K562 (cell line): ENCODE data around the gene PARD3. TPM values are rescaled to one million over a fixed set of nuclear protein-coding genes. Genes with fewer than 3 reads are reported as not detected.

Source experiments
- ATAC-seq: fragments of 200-7000 bp; cut with Tn5 transposase; 3 replicates; pipeline ENCODE4 v1.9.1; 2020; ENCODE audit warnings: moderate library complexity
- BruUV-seq: library from RNA; stranded (reverse); fragments of 400-500 nt; replicated peaks from 2 replicates; lab custom pipeline; 2021; lab: Mats Ljungman, UMichigan
- CTCF ChIA-PET: fragments of 300-600 bp; formaldehyde crosslinking; extraction: SDS; loops from one replicate; lab custom pipeline; 2021; ENCODE audit warnings: low intra/inter-chr PET ratio; lab: Yijun Ruan, JAX
- POLR2A ChIA-PET: fragments of 300-600, 350-650 bp; sonication (Branson Sonifier 250); formaldehyde crosslinking; extraction: SDS; loops from one replicate; lab custom pipeline; 2021; ENCODE audit warnings: antibody characterized with exemption, inconsistent platforms; lab: Yijun Ruan, JAX
- DNase-seq, 4 experiments: peaks; one replicate each; pipeline versions ENCODE4 v3.0.0 to v3.0.0-alpha.2; 2011 to 2018; ENCODE audit warnings: low spot score in 3 of 4, mixed read lengths in 3 of 4; ENCODE audit errors: extremely low read depth in 1 of 4
- FAIRE-seq: peaks from 2 replicates; lab custom pipeline; 2011; peaks lifted over from hg19 to GRCh38; lab: Jason Lieb, UNC
- H2AFZ ChIP-seq: 2 replicates; pipeline ENCODE4 v1.6.0; 2011; ENCODE audit warnings: low read depth, low read length, control low read depth, inconsistent platforms
- H3K27ac ChIP-seq: fragments of 200-600 bp; 3 replicates; pipeline ENCODE4 v1.8.0; 2011; ENCODE audit warnings: low read depth, mild to moderate bottlenecking, control low read depth, inconsistent platforms, low read length, moderate library complexity, mixed read lengths; ENCODE audit errors: extremely low read depth
- H3K27me3 ChIP-seq, 2 experiments: fragments of 300-600 bp in 1 of 2; 2 replicates in 1 of 2; 3 replicates in 1 of 2; pipeline versions ENCODE4 v1.6.0 to v1.8.0; 2011; ENCODE audit warnings: inconsistent platforms in 2 of 2, low read length in 2 of 2, mild to moderate bottlenecking in 1 of 2, mixed read lengths in 1 of 2, moderate library complexity in 1 of 2; ENCODE audit not compliant: control insufficient read depth in 2 of 2, insufficient read depth in 2 of 2
- H3K36me3 ChIP-seq: fragments of 300-600 bp; 3 replicates; pipeline ENCODE4 v1.8.0; 2011; ENCODE audit warnings: mild to moderate bottlenecking, low read length, inconsistent platforms; ENCODE audit not compliant: control insufficient read depth, insufficient read depth
- H3K4me1 ChIP-seq, 2 experiments: fragments of 200-600 bp in 1 of 2; replicated peaks in 1 of 2; 2 replicates in 1 of 2; 3 replicates in 1 of 2; pipeline versions ENCODE4 v1.5.1 to v1.8.0; 2011; ENCODE audit warnings: inconsistent platforms in 2 of 2, low read length in 2 of 2, mild to moderate bottlenecking in 1 of 2, mixed read lengths in 1 of 2, moderate library complexity in 1 of 2; ENCODE audit not compliant: control insufficient read depth in 2 of 2, insufficient read depth in 2 of 2
- H3K4me2 ChIP-seq: 2 replicates; pipeline ENCODE4 v1.6.1; 2011; ENCODE audit warnings: low read length, control low read depth, inconsistent platforms, mixed read lengths; ENCODE audit not compliant: insufficient read depth
- H3K4me3 ChIP-seq: fragments of 200-600 bp; sonication (generic), shearing (Covaris generic); 2 replicates; pipeline ENCODE4 v1.5.1; 2016; ENCODE audit warnings: control low read depth, inconsistent platforms
- H3K79me2 ChIP-seq: fragments of 200-600 bp; 3 replicates; pipeline ENCODE4 v1.8.0; 2011; ENCODE audit warnings: low read length, inconsistent platforms; ENCODE audit not compliant: control insufficient read depth, insufficient read depth
- H3K9ac ChIP-seq, 2 experiments: 2 replicates each; pipeline versions ENCODE4 v1.6.0 to v1.6.1; 2011; ENCODE audit warnings: low read depth in 2 of 2, low read length in 2 of 2, control low read depth in 1 of 2, inconsistent platforms in 1 of 2, mild to moderate bottlenecking in 1 of 2, mixed read lengths in 1 of 2; ENCODE audit not compliant: insufficient read depth in 1 of 2
- H3K9me1 ChIP-seq: one replicate; pipeline ENCODE4 v1.6.0; 2011; ENCODE audit warnings: inconsistent platforms, mild to moderate bottlenecking, low read length, moderate library complexity; ENCODE audit not compliant: control insufficient read depth, insufficient read depth
- H3K9me3 ChIP-seq: replicated peaks from 2 replicates; pipeline ENCODE4 v1.5.1; 2011; ENCODE audit warnings: low read depth, low read length, inconsistent platforms; ENCODE audit not compliant: control insufficient read depth, insufficient read depth
- H4K20me1 ChIP-seq: replicated peaks from 2 replicates; pipeline ENCODE4 v1.6.1; 2011; ENCODE audit warnings: low read length, inconsistent platforms, mixed read lengths; ENCODE audit not compliant: control insufficient read depth, insufficient read depth
- CBX3 ChIP-seq, 2 experiments: IDR thresholded peaks; 1 replicate in 1 of 2; 2 replicates in 1 of 2; pipeline ENCODE4 v1.6.1; 2012; ENCODE audit warnings: inconsistent platforms in 2 of 2, low read length in 2 of 2, borderline replicate concordance in 1 of 2, control low read depth in 1 of 2
- CTBP1 ChIP-seq: fragments of 450-650 bp; IDR thresholded peaks from 2 replicates; pipeline ENCODE4 v1.6.1; 2016; ENCODE audit warnings: borderline replicate concordance
- GTF2E2 ChIP-seq: fragments of 200-800 bp; sonication (Bioruptor generic); IDR thresholded peaks from 2 replicates; pipeline ENCODE4 v1.6.1; 2016; ENCODE audit warnings: missing genetic modification characterization, missing compliant biosample characterization
- KLF16 ChIP-seq: IDR thresholded peaks from 2 replicates; pipeline ENCODE4 v1.6.1; 2016; ENCODE audit warnings: antibody characterized with exemption
- LCOR ChIP-seq: sonication (generic); formaldehyde crosslinking; IDR thresholded peaks from 2 replicates; pipeline ENCODE4 v1.8.0; 2022; ENCODE audit warnings: mild to moderate bottlenecking, missing genetic modification reagents
- NR1H2 ChIP-seq: sonication (generic); formaldehyde crosslinking; IDR thresholded peaks from 2 replicates; pipeline ENCODE4 v1.4.0; 2020; ENCODE audit warnings: mild to moderate bottlenecking, missing genetic modification reagents
- PHTF2 ChIP-seq: fragments of 250-450 bp; sonication (Bioruptor Pico); IDR thresholded peaks from 2 replicates; pipeline ENCODE4 v1.5.0; 2021; ENCODE audit warnings: mild to moderate bottlenecking
- RBM22 ChIP-seq: fragments of 200-400 bp; formaldehyde crosslinking; IDR thresholded peaks from 2 replicates; pipeline ENCODE4 v1.6.1; 2018; ENCODE audit warnings: low read length, low read depth; ENCODE audit not compliant: poor library complexity, severe bottlenecking
- SUPT5H ChIP-seq: fragments of 450-650 bp; IDR thresholded peaks from 2 replicates; pipeline ENCODE4 v1.6.1; 2016
- ZBTB12 ChIP-seq: fragments of 250-450 bp; sonication (Bioruptor Pico); IDR thresholded peaks from 2 replicates; pipeline ENCODE4 v1.4.0; 2020
- ZNF175 ChIP-seq: fragments of 200-800 bp; sonication (Bioruptor generic); IDR thresholded peaks from 2 replicates; pipeline ENCODE4 v1.6.1; 2016; ENCODE audit warnings: low read depth, mild to moderate bottlenecking, missing genetic modification characterization, missing compliant biosample characterization
- ZNF76 ChIP-seq: fragments of 250-450 bp; sonication (Bioruptor Pico); IDR thresholded peaks from 2 replicates; pipeline ENCODE4 v1.4.0; 2020; ENCODE audit warnings: mild to moderate bottlenecking, moderate library complexity, borderline replicate concordance
- WGBS: fragments of 100-300 bp; shearing (Covaris generic); methylation state at CpG from one replicate; pipeline ENCODE4 v1.1.6; 2016; ENCODE audit warnings: low coverage, mixed read lengths; ENCODE audit not compliant: insufficient coverage; ENCODE audit errors: missing lambda C conversion rate; 5-methylcytosine and 5-hydroxymethylcytosine counted together
- in situ Hi-C: fragments of 300-500 bp; cut with MboI; formaldehyde crosslinking; loops from 4 replicates; pipeline ENCODE4 v1.15.0; 2018; ENCODE audit warnings: inconsistent platforms, mixed read lengths
- intact Hi-C: fragments of 100-400 bp; cut with micrococcal nuclease; formaldehyde crosslinking; loops from 2 replicates; pipeline ENCODE4 v1.14.2; 2022
- polyA plus RNA-seq, 8 experiments: library from polyadenylated mRNA; depleted of rRNA in 4 of 8; stranded (reverse) in 5 of 8; unstranded in 3 of 8; fragments of >200 nt; fragmentation: Nextera tagmentation in 2 of 8; fragmentation: Illumina TruSeq in 1 of 8; extraction: Ambion mirVana in 2 of 8; extraction: Trizol in 1 of 8; gene quantifications; 2 replicates each; pipeline versions ENCODE4 v1.2.1 to v1.2.3, GENCODE V29; 2011 to 2014; ENCODE audit warnings: inconsistent platforms in 1 of 8, missing spikeins in 1 of 8
- total RNA-seq, 7 experiments: library from RNA; depleted of rRNA in 6 of 7; stranded (reverse); fragments of >200 nt in 6 of 7; fragmentation: Illumina TruSeq in 2 of 7; extraction: Trizol in 2 of 7; gene quantifications; 2 replicates each; pipeline versions ENCODE4 v1.2.1 to v1.2.3, GENCODE V29; 2011 to 2021; ENCODE audit warnings: low replicate concordance in 1 of 7
- TF ChIP-seq, protein P1 (sequence below): fragments of 250-450 bp; sonication (Bioruptor Pico); IDR thresholded peaks from 2 replicates; pipeline ENCODE4 v1.8.0; 2022; ENCODE audit warnings: moderate library complexity, mild to moderate bottlenecking, inconsistent platforms

PARD3 gene
- total and polyA plus RNA-seq, 9 of the 15 experiments (the other 6 are each of a cell fraction or from before 2014, with no cell fraction given): 2.7 to 11.7 (median 7.7) TPM

GRCh38 chr10:34172936-34173533, 642.1 kb downstream of the PARD3 start:
- ChIA-PET POLR2A (no interaction called here), CTCF (no interaction called here)
- H3K79me2 ChIP-seq: no peaks in the 10 kb centered on the region
- ATAC-seq: no peak
- H3K27me3 ChIP-seq: peaks cover 3 to 4% of the 10 kb centered on the region in 2 experiments; a peak in 2 of 5 replicates
- TF ChIP-seq ZBTB12 (CRISPR knock-in tag): no peak
- DNase-seq: no peak
- no peaks in the 10 kb centered on the region for H3K4me1 ChIP-seq
- intact Hi-C loops: no loop called here
- no peak overlapping the region for H3K4me3 ChIP-seq
- WGBS: 5% methylated on average over 8 of the region's 8 CpGs
- no peaks in the 10 kb centered on the region for H4K20me1 ChIP-seq
- BruUV-seq: no TSS peak
- no peaks in the 10 kb centered on the region for H3K9me1 ChIP-seq
- H3K27ac ChIP-seq: no peak overlapping the region
- FAIRE-seq: no peak
- H3K4me2 ChIP-seq: no peak overlapping the region
- no peaks in the 10 kb centered on the region for H3K36me3 ChIP-seq
- in situ Hi-C loops: no loop called here
- H3K9me3 ChIP-seq: no peaks in the 10 kb centered on the region
- H3K9ac ChIP-seq: no peak overlapping the region
- no peak overlapping the region for H2AFZ ChIP-seq

DNA sequence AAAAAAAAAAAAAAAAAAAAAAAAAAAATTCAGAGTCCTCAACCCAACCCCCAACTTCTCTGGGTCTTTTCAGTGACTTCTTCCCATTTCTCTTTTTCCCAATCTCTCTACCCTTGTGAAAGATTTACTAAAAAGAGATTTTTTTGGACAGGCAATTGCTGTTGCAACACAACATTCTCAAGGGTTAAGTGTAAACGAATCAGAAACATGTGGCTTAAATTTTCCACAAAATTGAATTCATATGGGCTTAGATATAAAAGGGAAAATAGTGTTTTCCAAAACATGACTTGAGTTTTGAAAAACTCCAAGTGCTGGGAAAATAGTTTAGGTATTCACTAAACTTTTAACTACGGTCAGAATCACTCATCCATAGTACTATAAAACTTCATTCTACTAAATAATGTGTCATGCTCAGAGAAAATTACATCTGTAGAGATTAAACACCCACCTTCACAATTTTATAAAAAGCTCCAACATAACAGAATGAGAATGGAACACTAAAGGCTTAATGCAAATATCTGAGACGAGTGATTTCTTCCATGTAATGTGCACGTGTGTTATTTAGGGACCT, 643.1 kb downstream of the PARD3 start:
- no peaks in the 10 kb centered on the region; a peak in 1 of 5 replicates for H3K27me3 ChIP-seq
- no peaks in the 10 kb centered on the region for H3K79me2 ChIP-seq
- BruUV-seq: no TSS peak
- H2AFZ ChIP-seq: no peak overlapping the region
- intact Hi-C loops: no loop called here
- CTCF ChIA-PET: interaction anchor here (0.6 kb wide), 1 partner anchor 82 kb away, joined by 3 read pairs; no protein-coding TSS in a partner anchor
- H4K20me1 ChIP-seq: no peaks in the 10 kb centered on the region
- no peak overlapping the region for H3K9ac ChIP-seq
- H3K4me2 ChIP-seq: no peak overlapping the region
- DNase-seq (no peak), FAIRE-seq (no peak), ATAC-seq (no peak)
- H3K4me1 ChIP-seq: no peaks in the 10 kb centered on the region
- POLR2A ChIA-PET: no interaction called here
- H3K36me3 ChIP-seq: no peaks in the 10 kb centered on the region
- in situ Hi-C loops: no loop called here
- 3% methylated on average over 4 of the region's 4 CpGs for WGBS
- H3K9me1 ChIP-seq: no peaks in the 10 kb centered on the region
- no peak overlapping the region for H3K4me3 ChIP-seq
- H3K9me3 ChIP-seq: no peaks in the 10 kb centered on the region
- H3K27ac ChIP-seq: no peak overlapping the region
- TF ChIP-seq CBX3 (IDR thresholded peaks at IDR 0.05; ENCODE audit: borderline replicate concordance in 1 of 2, low read length in 2 of 2) (no peak), GTF2E2 (tag) (no peak), SUPT5H (no peak), ZNF175 (CRISPR knock-in tag) (no peak), PHTF2 (CRISPR knock-in tag) (no peak), LCOR (CRISPR knock-in tag) (no peak), NR1H2 (CRISPR knock-in tag) (no peak), RBM22 (no peak), CTBP1 (no peak), ZNF76 (no peak), KLF16 (no peak)
- TF ChIP-seq, protein P1, sequence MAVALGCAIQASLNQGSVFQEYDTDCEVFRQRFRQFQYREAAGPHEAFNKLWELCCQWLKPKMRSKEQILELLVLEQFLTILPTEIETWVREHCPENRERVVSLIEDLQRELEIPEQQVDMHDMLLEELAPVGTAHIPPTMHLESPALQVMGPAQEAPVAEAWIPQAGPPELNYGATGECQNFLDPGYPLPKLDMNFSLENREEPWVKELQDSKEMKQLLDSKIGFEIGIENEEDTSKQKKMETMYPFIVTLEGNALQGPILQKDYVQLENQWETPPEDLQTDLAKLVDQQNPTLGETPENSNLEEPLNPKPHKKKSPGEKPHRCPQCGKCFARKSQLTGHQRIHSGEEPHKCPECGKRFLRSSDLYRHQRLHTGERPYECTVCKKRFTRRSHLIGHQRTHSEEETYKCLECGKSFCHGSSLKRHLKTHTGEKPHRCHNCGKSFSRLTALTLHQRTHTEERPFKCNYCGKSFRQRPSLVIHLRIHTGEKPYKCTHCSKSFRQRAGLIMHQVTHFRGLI (CRISPR knock-in tag): no peak
